ENCODE measurements around the gene EPN2. TPM values are rescaled to one million over a fixed set of nuclear protein-coding genes. Genes with fewer than 3 reads are reported as not detected.

Gene EPN2
- polyA plus RNA-seq, 1 experiment: 21.2 TPM

GRCh38 chr17:19285213-19285900 is 48.2 kb downstream of the EPN2 start:
- TF ChIP-seq CTCF (IDR thresholded peaks at IDR 0.05; ENCODE audit: insufficient read depth, low read depth, low read length): no peak
- CTCF ChIA-PET: interaction anchor here (0.6 to 2.2 kb wide), 2 partner anchors 15 to 166 kb away, joined by 3 to 7 read pairs; no protein-coding TSS in a partner anchor

GRCh38 chr17:19286751-19287341 is 49.7 kb downstream of the EPN2 start:
- Histone ChIP-seq H3K36me3 (ENCODE audit: control insufficient read depth, insufficient read depth, low read length) (peaks cover 10% of the 10 kb centered on the region), H3K4me3 (ENCODE audit: low read depth, low read length) (no peak overlapping the region), H3K27me3 (ENCODE audit: control insufficient read depth, insufficient read depth, low read length) (no peaks in the 10 kb centered on the region)
- no peak for DNase-seq (ENCODE audit: low read depth)
- ChIA-PET POLR2A (no interaction called here), CTCF (no interaction called here)
- no peak for TF ChIP-seq CTCF (IDR thresholded peaks at IDR 0.05; ENCODE audit: insufficient read depth, low read depth, low read length)

More at GRCh38 chr17:19285213-19285900, 48.2 kb downstream of the EPN2 start:
- no peak overlapping the region for H3K4me3 ChIP-seq (ENCODE audit: low read depth, low read length)
- POLR2A ChIA-PET: no interaction called here
- no peaks in the 10 kb centered on the region for H3K27me3 ChIP-seq (ENCODE audit: control insufficient read depth, insufficient read depth, low read length)
- peaks cover 10% of the 10 kb centered on the region for H3K36me3 ChIP-seq (ENCODE audit: control insufficient read depth, insufficient read depth, low read length)
- no peak for DNase-seq (ENCODE audit: low read depth)

GRCh38 chr17:19287651-19288050 is 50.5 kb downstream of the EPN2 start:
- H3K27me3 ChIP-seq (ENCODE audit: control insufficient read depth, insufficient read depth, low read length): no peaks in the 10 kb centered on the region
- POLR2A ChIA-PET: no interaction called here
- H3K4me3 ChIP-seq (ENCODE audit: low read depth, low read length): no peak overlapping the region
- TF ChIP-seq CTCF (IDR thresholded peaks at IDR 0.05; ENCODE audit: insufficient read depth, low read depth, low read length): no peak
- H3K36me3 ChIP-seq (ENCODE audit: control insufficient read depth, insufficient read depth, low read length): peaks cover 10% of the 10 kb centered on the region
- no peak for DNase-seq (ENCODE audit: low read depth)
- CTCF ChIA-PET: no interaction called here

DNA sequence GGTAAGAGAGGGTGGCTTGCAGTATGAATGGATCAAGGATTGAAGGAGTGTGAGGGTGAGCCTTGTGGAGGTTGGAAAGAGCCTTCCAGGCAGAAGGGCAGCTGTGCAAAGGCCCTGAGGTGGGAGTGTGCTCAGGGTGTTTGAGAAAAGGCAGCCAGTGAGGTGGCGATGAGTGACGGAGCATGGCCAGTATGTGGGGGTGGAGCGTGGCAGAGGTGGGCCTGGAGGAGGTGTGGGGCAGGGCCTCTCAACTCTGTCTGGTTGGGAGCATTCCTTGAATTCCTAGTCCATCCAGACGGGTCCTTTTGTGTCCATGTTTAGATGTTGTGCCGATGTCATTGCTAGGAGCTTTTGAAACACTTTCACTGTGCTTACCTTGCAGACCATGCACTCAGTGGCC is 51.3 kb downstream of the EPN2 start:
- ChIA-PET CTCF (no interaction called here), POLR2A (no interaction called here)
- DNase-seq (ENCODE audit: low read depth): no peak
- peaks cover 7% of the 10 kb centered on the region for H3K36me3 ChIP-seq (ENCODE audit: control insufficient read depth, insufficient read depth, low read length)
- no peak for TF ChIP-seq CTCF (IDR thresholded peaks at IDR 0.05; ENCODE audit: insufficient read depth, low read depth, low read length)
- no peak overlapping the region for H3K4me3 ChIP-seq (ENCODE audit: low read depth, low read length)
- no peaks in the 10 kb centered on the region for H3K27me3 ChIP-seq (ENCODE audit: control insufficient read depth, insufficient read depth, low read length)

DNA sequence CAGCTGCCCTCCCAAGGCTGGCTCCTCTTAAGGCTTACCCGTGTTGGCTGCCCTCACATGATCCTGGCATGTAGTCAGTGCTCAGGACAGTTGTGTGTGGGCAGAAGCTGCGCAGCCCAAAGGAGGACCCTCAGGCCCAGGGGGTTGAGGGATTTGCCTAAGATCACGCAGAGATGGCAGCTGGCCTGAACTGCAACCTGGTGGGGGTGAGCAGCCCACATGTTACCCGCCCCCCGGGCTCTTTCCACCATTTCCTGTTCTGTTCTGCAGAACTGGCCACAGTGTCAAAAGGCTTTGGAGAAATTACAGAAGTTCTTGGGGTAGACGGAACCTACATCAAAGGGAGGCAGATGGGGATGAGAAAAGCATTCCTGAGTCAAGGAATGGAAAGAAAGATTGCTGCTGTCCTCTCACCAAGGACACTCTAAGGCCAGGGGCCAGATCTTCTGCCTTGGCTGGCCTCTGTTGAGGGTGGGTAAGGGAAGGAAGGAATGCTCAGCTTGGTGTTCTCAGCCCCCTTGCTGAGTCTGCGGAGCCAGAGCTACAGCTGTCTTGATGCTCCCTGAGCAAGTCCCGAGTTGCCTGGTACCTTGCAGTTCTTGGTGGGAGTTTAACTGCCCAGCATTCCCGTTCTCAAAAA is 53.0 kb downstream of the EPN2 start:
- CTCF ChIA-PET: no interaction called here
- Histone ChIP-seq H3K27me3 (ENCODE audit: control insufficient read depth, insufficient read depth, low read length) (no peaks in the 10 kb centered on the region), H3K36me3 (ENCODE audit: control insufficient read depth, insufficient read depth, low read length) (peaks cover 2% of the 10 kb centered on the region), H3K4me3 (ENCODE audit: low read depth, low read length) (no peak overlapping the region)
- no peak for DNase-seq (ENCODE audit: low read depth)
- POLR2A ChIA-PET: no interaction called here
- TF ChIP-seq CTCF (IDR thresholded peaks at IDR 0.05; ENCODE audit: insufficient read depth, low read depth, low read length): no peak

All from BJ (cell line).